ENCODE results near the gene PIK3CD.

GRCh38 chr1:9691691-9692090 is 40.2 kb downstream of the PIK3CD start:
- TF ChIP-seq YY1 (IDR thresholded peaks at IDR 0.05) (no peak), CTCF (IDR thresholded peaks at IDR 0.05; ENCODE audit: low read depth, low read length, missing input control) (no peak), RAD21 (IDR thresholded peaks at IDR 0.05) (no peak), REST (IDR thresholded peaks at IDR 0.05) (no peak), TAF1 (conservative IDR thresholded peaks at IDR 0.05) (no peak), MAX (IDR thresholded peaks at IDR 0.05) (no peak), HNF4A (conservative IDR thresholded peaks at IDR 0.05) (no peak), FOXA1 (IDR thresholded peaks at IDR 0.05) (no peak), JUND (IDR thresholded peaks at IDR 0.05) (no peak)

All from liver (tissue), 3 donors.